T-helper 2 cell (primary cell): ENCODE data around the gene KCNH3.
"Not testable (repeated sequence)": the region's sequence is repeated elsewhere in the genome, so short reads cannot be mapped to it uniquely, and the experiment has no call there.

Experiments
- DNase-seq, 5 experiments: peaks; one replicate each; pipeline versions ENCODE4 v3.0.0 to v3.0.0-alpha.2; 2012 to 2022

KCNH3 gene

GRCh38 chr12:49527361-49528130 is 11.3 kb upstream of the KCNH3 start:
- no peak for DNase-seq

- no peak for DNase-seq
Measured at GRCh38 chr12:49529414-49529813, 9.4 kb upstream of the KCNH3 start.

GRCh38 chr12:49531745-49532144 is 7.1 kb upstream of the KCNH3 start:
- no peak for DNase-seq

- DNase-seq, result no peak
Measured at GRCh38 chr12:49533331-49533730, 5.5 kb upstream of the KCNH3 start.

- not testable (repeated sequence) for DNase-seq
Measured at GRCh38 chr12:49534122-49534521, 4.7 kb upstream of the KCNH3 start.

- DNase-seq, result no peak
Measured at GRCh38 chr12:49534731-49535278, 4.0 kb upstream of the KCNH3 start.

- no peak for DNase-seq
Measured at GRCh38 chr12:49535921-49536525, 2.8 kb upstream of the KCNH3 start.

GRCh38 chr12:49536526-49537071 is 2.2 kb upstream of the KCNH3 start:
- no peak for DNase-seq

GRCh38 chr12:49537231-49537751 is 1.5 kb upstream of the KCNH3 start:
- DNase-seq, result no peak

- DNase-seq, result peak in 2 of 5 experiments; percentile 4 to 30
Measured at GRCh38 chr12:49537752-49538509, 899 bp upstream of the KCNH3 start.

- no peak for DNase-seq
Measured at GRCh38 chr12:49539406-49540228, 787 bp downstream of the KCNH3 start.

GRCh38 chr12:49540229-49541139 is 1.7 kb downstream of the KCNH3 start:
- no peak for DNase-seq

GRCh38 chr12:49541140-49541861 is 2.5 kb downstream of the KCNH3 start:
- no peak for DNase-seq

- no peak for DNase-seq
Measured at GRCh38 chr12:49541911-49542505, 3.2 kb downstream of the KCNH3 start.

GRCh38 chr12:49542592-49543160 is 3.8 kb downstream of the KCNH3 start:
- no peak for DNase-seq

GRCh38 chr12:49543221-49543913 is 4.5 kb downstream of the KCNH3 start:
- no peak for DNase-seq

GRCh38 chr12:49543914-49544815 is 5.3 kb downstream of the KCNH3 start:
- DNase-seq, result no peak

GRCh38 chr12:49545815-49546214 is 7.0 kb downstream of the KCNH3 start:
- no peak for DNase-seq
